H1 (cell line): ENCODE data around the gene CSNK1G2. TPM values are rescaled to one million over a fixed set of nuclear protein-coding genes. Genes with fewer than 3 reads are reported as not detected.
A peak's percentile ranks its signal among the peaks of the same experiment; 100 is the strongest.

Source experiments
- CTCF ChIA-PET: fragments of 300-600 bp; sonication (Branson Sonifier 250); formaldehyde crosslinking; loops from one replicate; lab custom pipeline; 2021; ENCODE audit not compliant: partially characterized antibody; lab: Charles Lee
- POLR2A ChIA-PET: fragments of 300-600 bp; sonication (Branson Sonifier 250); formaldehyde crosslinking; loops from one replicate; lab custom pipeline; 2021; ENCODE audit warnings: inconsistent platforms; ENCODE audit not compliant: partially characterized antibody; lab: Charles Lee
- DNase-seq, 2 experiments: peaks; one replicate each; pipeline versions ENCODE4 v3.0.0 to v3.0.0-alpha.2; 2010 to 2022; ENCODE audit warnings: low spot score in 2 of 2, low read depth in 1 of 2, mixed read lengths in 1 of 2
- FAIRE-seq: peaks from 2 replicates; lab custom pipeline; 2011; peaks lifted over from hg19 to GRCh38; lab: Jason Lieb, UNC
- H2AFZ ChIP-seq: 2 replicates; pipeline ENCODE4 v1.8.1; 2012; ENCODE audit warnings: low read length, inconsistent platforms
- H2AK5ac ChIP-seq: 2 replicates; pipeline ENCODE4 v1.6.1; 2013; ENCODE audit warnings: low read depth, low read length
- H2BK120ac ChIP-seq: replicated peaks from 2 replicates; pipeline ENCODE3; 2013; ENCODE audit warnings: low read depth, low read length, inconsistent platforms
- H2BK12ac ChIP-seq: 2 replicates; pipeline ENCODE4 v1.6.1; 2013; ENCODE audit warnings: low read depth, low read length
- H2BK15ac ChIP-seq: 2 replicates; pipeline ENCODE4 v1.6.1; 2013; ENCODE audit warnings: low read length
- H2BK20ac ChIP-seq: 2 replicates; pipeline ENCODE4 v1.6.1; 2013; ENCODE audit warnings: low read length
- H2BK5ac ChIP-seq: 2 replicates; pipeline ENCODE4 v1.6.1; 2013; ENCODE audit warnings: low read depth, low read length
- H3K14ac ChIP-seq: 2 replicates; pipeline ENCODE4 v1.6.1; 2013; ENCODE audit warnings: inconsistent platforms; ENCODE audit not compliant: insufficient read length
- H3K18ac ChIP-seq: 2 replicates; pipeline ENCODE4 v1.6.1; 2013; ENCODE audit warnings: low read length; ENCODE audit errors: extremely low read depth
- H3K23ac ChIP-seq: 2 replicates; pipeline ENCODE4 v1.6.1; 2013; ENCODE audit warnings: inconsistent platforms; ENCODE audit not compliant: insufficient read length
- H3K23me2 ChIP-seq: 2 replicates; pipeline ENCODE4 v1.6.1; 2013; ENCODE audit warnings: low read depth, low read length
- H3K27ac ChIP-seq: 2 replicates; pipeline ENCODE4 v1.6.1; 2011; ENCODE audit warnings: low read depth, low read length, inconsistent platforms
- H3K27me3 ChIP-seq, 4 experiments: replicated peaks in 1 of 4; 1 replicate in 1 of 4; 2 replicates in 3 of 4; pipeline versions ENCODE4 v1.6.1 to v1.8.1; 2011 to 2013; ENCODE audit warnings: low read length in 3 of 4, mild to moderate bottlenecking in 3 of 4, inconsistent platforms in 2 of 4, mixed read lengths in 2 of 4, moderate library complexity in 1 of 4; ENCODE audit not compliant: control insufficient read depth in 3 of 4, insufficient read depth in 3 of 4; ENCODE audit errors: extremely low read depth in 1 of 4
- H3K36me3 ChIP-seq, 4 experiments: 2 replicates each; pipeline versions ENCODE4 v1.6.1 to v1.8.1; 2011 to 2013; ENCODE audit warnings: mild to moderate bottlenecking in 4 of 4, low read length in 3 of 4, moderate library complexity in 2 of 4, control low read depth in 1 of 4, inconsistent platforms in 1 of 4; ENCODE audit not compliant: insufficient read depth in 4 of 4, control insufficient read depth in 2 of 4
- H3K4ac ChIP-seq: replicated peaks from 2 replicates; pipeline ENCODE3; 2013; ENCODE audit warnings: low read length, low read depth, mixed read lengths, inconsistent platforms; ENCODE audit not compliant: insufficient read length
- H3K4me1 ChIP-seq, 4 experiments: replicated peaks in 1 of 4; 1 replicate in 1 of 4; 2 replicates in 3 of 4; pipeline versions ENCODE4 v1.6.1 to v1.8.1; 2011 to 2013; ENCODE audit warnings: low read length in 3 of 4, inconsistent platforms in 2 of 4, mixed read lengths in 1 of 4; ENCODE audit not compliant: insufficient read depth in 4 of 4, control insufficient read depth in 3 of 4
- H3K4me2 ChIP-seq, 2 experiments: 2 replicates each; pipeline versions ENCODE4 v1.6.1 to v1.8.1; 2011 to 2013; ENCODE audit warnings: low read depth in 2 of 2, low read length in 2 of 2, control low read depth in 1 of 2, inconsistent platforms in 1 of 2, mild to moderate bottlenecking in 1 of 2; ENCODE audit not compliant: insufficient read depth in 1 of 2
- H3K4me3 ChIP-seq, 4 experiments: fragments of 200-600, 300-600 bp in 1 of 4; sonication (generic), shearing (Covaris generic), sonication (Bioruptor Twin) in 1 of 4; 2 replicates each; pipeline versions ENCODE4 v1.5.1 to v1.8.1; 2011 to 2016; ENCODE audit warnings: low read length in 4 of 4, low read depth in 3 of 4, control low read depth in 2 of 4, inconsistent platforms in 2 of 4, mild to moderate bottlenecking in 2 of 4, mixed read lengths in 1 of 4, moderate library complexity in 1 of 4; ENCODE audit not compliant: insufficient read depth in 2 of 4; ENCODE audit errors: extremely low read depth in 1 of 4
- H3K56ac ChIP-seq: replicated peaks from 2 replicates; pipeline ENCODE3; 2013; ENCODE audit warnings: low read depth, mild to moderate bottlenecking, mixed read lengths, low read length, inconsistent platforms; ENCODE audit not compliant: insufficient read length
- H3K79me1 ChIP-seq: 2 replicates; pipeline ENCODE4 v1.6.1; 2013; ENCODE audit warnings: low read depth, low read length, control low read depth
- H3K79me2 ChIP-seq, 2 experiments: 2 replicates each; pipeline versions ENCODE4 v1.6.1 to v1.8.1; 2012 to 2013; ENCODE audit warnings: low read length in 2 of 2, mild to moderate bottlenecking in 2 of 2, inconsistent platforms in 1 of 2; ENCODE audit not compliant: insufficient read depth in 2 of 2, control insufficient read depth in 1 of 2
- H3K9ac ChIP-seq, 4 experiments: replicated peaks in 1 of 4; 1 replicate in 1 of 4; 2 replicates in 3 of 4; pipeline versions ENCODE4 v1.6.1 to v1.8.1; 2011 to 2013; ENCODE audit warnings: low read depth in 3 of 4, low read length in 3 of 4, control low read depth in 2 of 4, mild to moderate bottlenecking in 2 of 4, moderate library complexity in 2 of 4, inconsistent platforms in 1 of 4; ENCODE audit errors: extremely low read depth in 1 of 4
- H3K9me3 ChIP-seq, 2 experiments: 2 replicates each; pipeline versions ENCODE4 v1.6.1 to v1.8.1; 2012 to 2013; ENCODE audit warnings: mild to moderate bottlenecking in 2 of 2, moderate library complexity in 2 of 2, control low read depth in 1 of 2, inconsistent platforms in 1 of 2, low read depth in 1 of 2, low read length in 1 of 2, mixed read lengths in 1 of 2; ENCODE audit not compliant: insufficient read depth in 2 of 2
- H4K20me1 ChIP-seq, 2 experiments: replicated peaks in 1 of 2; 2 replicates each; pipeline versions ENCODE3 to v1.8.1; 2011 to 2013; ENCODE audit warnings: inconsistent platforms in 2 of 2, low read length in 2 of 2, mild to moderate bottlenecking in 1 of 2; ENCODE audit not compliant: insufficient read depth in 2 of 2, control insufficient read depth in 1 of 2
- H4K5ac ChIP-seq: 2 replicates; pipeline ENCODE4 v1.6.1; 2013; ENCODE audit warnings: low read length, low read depth, mixed read lengths, inconsistent platforms; ENCODE audit not compliant: insufficient read length
- H4K8ac ChIP-seq: 2 replicates; pipeline ENCODE4 v1.8.0; 2013; ENCODE audit warnings: mild to moderate bottlenecking, moderate library complexity, low read length, inconsistent platforms; ENCODE audit not compliant: insufficient read depth; ENCODE audit errors: extremely low read depth
- H4K91ac ChIP-seq: replicated peaks from 2 replicates; pipeline ENCODE3; 2013; ENCODE audit warnings: low read length, mixed read lengths, inconsistent platforms; ENCODE audit not compliant: insufficient read length
- CTBP2 ChIP-seq: IDR thresholded peaks from 2 replicates; pipeline ENCODE4 v1.7.0; 2011; ENCODE audit warnings: borderline replicate concordance, mild to moderate bottlenecking, moderate library complexity, mixed read lengths, low read length; ENCODE audit not compliant: insufficient read depth, insufficient read length
- CTCF ChIP-seq, 3 experiments: IDR thresholded peaks; 1 replicate in 2 of 3; 2 replicates in 1 of 3; pipeline versions ENCODE4 v1.5.1 to v1.6.1; 2011; ENCODE audit warnings: low read length in 3 of 3, mild to moderate bottlenecking in 3 of 3, inconsistent platforms in 2 of 3, low read depth in 1 of 3, moderate library complexity in 1 of 3; ENCODE audit not compliant: insufficient read depth in 1 of 3; ENCODE audit errors: control extremely low read depth in 1 of 3
- HDAC2 ChIP-seq, 2 experiments: fragments of 300-600 bp in 1 of 2; sonication (generic) in 1 of 2; IDR thresholded peaks; 2 replicates each; pipeline ENCODE4 v1.6.1; 2011 to 2012; ENCODE audit warnings: low read depth in 2 of 2, low read length in 2 of 2, mild to moderate bottlenecking in 2 of 2, moderate library complexity in 2 of 2, borderline replicate concordance in 1 of 2, inconsistent platforms in 1 of 2
- KDM1A ChIP-seq: fragments of 200-600, 300-600 bp; sonication (generic); IDR thresholded peaks from 2 replicates; pipeline ENCODE4 v1.7.1; 2016; ENCODE audit warnings: mild to moderate bottlenecking, low read length, borderline replicate concordance
- RXRA ChIP-seq: IDR thresholded peaks from 2 replicates; pipeline ENCODE4 v1.6.1; 2011; ENCODE audit warnings: low read depth, mild to moderate bottlenecking, low read length, moderate library complexity; ENCODE audit not compliant: insufficient read depth
- SIX5 ChIP-seq: IDR thresholded peaks from 2 replicates; pipeline ENCODE4 v1.6.1; 2011; ENCODE audit warnings: mild to moderate bottlenecking, low read depth, low read length
- SRF ChIP-seq: IDR thresholded peaks from 2 replicates; pipeline ENCODE4 v1.6.1; 2011; ENCODE audit warnings: mild to moderate bottlenecking, low read depth, low read length, moderate library complexity
- TAF7 ChIP-seq: optimal IDR thresholded peaks from 2 replicates; pipeline ENCODE3; 2011; ENCODE audit warnings: low read depth, mild to moderate bottlenecking, inconsistent platforms, low read length, moderate library complexity, borderline replicate concordance
- TBP ChIP-seq: IDR thresholded peaks from 2 replicates; pipeline ENCODE4 v1.6.1; 2011; ENCODE audit warnings: low read depth, low read length, improper control_type of control experiment
- WGBS, 2 experiments: shearing (Covaris generic) in 1 of 2; methylation state at CpG; one replicate each; pipeline versions ENCODE4 v1.1.6 to v1.1.7; 2013 to 2015; ENCODE audit warnings: low lambda C conversion rate in 2 of 2, mixed read lengths in 2 of 2, inconsistent platforms in 1 of 2, low coverage in 1 of 2, missing lambda C conversion rate in 1 of 2; ENCODE audit not compliant: insufficient replicate concordance in 2 of 2, insufficient coverage in 1 of 2, insufficient read length in 1 of 2; ENCODE audit errors: extremely low coverage in 1 of 2, missing lambda C conversion rate in 1 of 2; 5-methylcytosine and 5-hydroxymethylcytosine counted together
- polyA plus RNA-seq, 7 experiments: library from polyadenylated mRNA; depleted of rRNA in 3 of 7; stranded (reverse) in 5 of 7; unstranded in 2 of 7; fragments of >200 nt in 5 of 7; fragments of 200-250 nt in 2 of 7; gene quantifications; 1 replicate in 5 of 7; 2 replicates in 1 of 7; 4 replicates in 1 of 7; pipeline versions ENCODE4 v1.2.1 to v1.2.3, GENCODE V29; 2011 to 2013; ENCODE audit warnings: missing spikeins in 2 of 7, mixed read lengths in 2 of 7
- total RNA-seq: library from RNA; stranded (reverse); fragmentation: NEBNext Ultra II Directional; extraction: Animal tissue kit (Norgen Biotek cat#: 25700); gene quantifications from 2 replicates; pipeline ENCODE4 v1.2.1, GENCODE V29; 2021

Gene CSNK1G2
- total and polyA plus RNA-seq, 2 of the 8 experiments (the other 6 are each of a cell fraction or from before 2014, with no cell fraction given) = 99.5 to 130 TPM

- Histone ChIP-seq H2BK5ac (no peak overlapping the region), H4K20me1 (no peaks in the 10 kb centered on the region), H3K4me2 (no peak overlapping the region), H2BK12ac (no peak overlapping the region), H3K79me1 (no peaks in the 10 kb centered on the region), H3K4me1 (peaks cover 0 to 8% (median 3%) of the 10 kb centered on the region in 4 experiments; a peak in 5 of 7 replicates), H2AFZ (no peak overlapping the region), H2BK15ac (no peak overlapping the region), H3K27me3 (no peaks in the 10 kb centered on the region), H2AK5ac (no peak overlapping the region), H4K5ac (no peak overlapping the region), H2BK120ac (no peak overlapping the region), H4K8ac (no peak overlapping the region; the same call in 1 of the 2 replicates), H3K14ac (no peak overlapping the region), H3K27ac (no peak overlapping the region), H3K9me3 (peaks cover 3 to 9% of the 10 kb centered on the region in 2 experiments; a peak in 2 of 4 replicates), H3K4me3 (no peak overlapping the region), H3K18ac (no peak overlapping the region), H3K79me2 (no peaks in the 10 kb centered on the region), H3K23ac (no peak overlapping the region), H3K23me2 (peaks cover 4% of the 10 kb centered on the region; the same call in 1 of the 2 replicates), H3K9ac (no peak overlapping the region), H4K91ac (no peak overlapping the region), H2BK20ac (no peak overlapping the region), H3K56ac (no peak overlapping the region), H3K36me3 (no peaks in the 10 kb centered on the region), H3K4ac (no peak overlapping the region)
- no peak for FAIRE-seq
- no peak for DNase-seq
- CTCF ChIA-PET = interaction anchor here (0.9 to 2.6 kb wide), 4 partner anchors 9 to 18 kb away, joined by 3 to 17 read pairs (median 3); no protein-coding TSS in a partner anchor
- POLR2A ChIA-PET = interaction anchor here (0.6 to 2.3 kb wide), 4 partner anchors 9 to 107 kb away, joined by 3 to 13 read pairs (median 3); partner anchors contain the start of genes ADAT3 and SCAMP4
- WGBS, 2 experiments = 84% methylated on average over 6 of the region's 11 CpGs; no CpG with 5 or more reads in 1 of the 2 experiments
- no peak for TF ChIP-seq RXRA
- no peak for TF ChIP-seq CTCF (IDR thresholded peaks at IDR 0.05; ENCODE audit: control extremely low read depth in 1 of 3, insufficient read depth in 1 of 3, low read depth in 1 of 3, low read length in 3 of 3)
- peak; percentile 37 for TF ChIP-seq SRF
- TF ChIP-seq HDAC2 (IDR thresholded peaks at IDR 0.05; ENCODE audit: borderline replicate concordance in 1 of 2, low read depth in 2 of 2, low read length in 2 of 2) = no peak
- peak; percentile 34; the same call in 1 of the 2 replicates for TF ChIP-seq KDM1A
- TF ChIP-seq SIX5 = no peak
- TF ChIP-seq CTBP2 = no peak
- TF ChIP-seq TBP = no peak
- TF ChIP-seq TAF7 = no peak
These were observed 5.3 kb upstream of the CSNK1G2 start for GRCh38 chr19:1935484-1936208.
